Hematopoietic multipotent progenitor cell treated with erythropoietin and hydrocortisone succinate and interleukin-3 and kit ligand, for 8 days (in vitro differentiated cells): ENCODE results near the gene P3H3.
"Not testable (repeated sequence)": the region's sequence is repeated elsewhere in the genome, so short reads cannot be mapped to it uniquely, and the experiment has no call there.

Source experiments
- DNase-seq: peaks from one replicate; pipeline ENCODE4 v3.0.0-alpha.2; 2015

The P3H3 gene

DNA sequence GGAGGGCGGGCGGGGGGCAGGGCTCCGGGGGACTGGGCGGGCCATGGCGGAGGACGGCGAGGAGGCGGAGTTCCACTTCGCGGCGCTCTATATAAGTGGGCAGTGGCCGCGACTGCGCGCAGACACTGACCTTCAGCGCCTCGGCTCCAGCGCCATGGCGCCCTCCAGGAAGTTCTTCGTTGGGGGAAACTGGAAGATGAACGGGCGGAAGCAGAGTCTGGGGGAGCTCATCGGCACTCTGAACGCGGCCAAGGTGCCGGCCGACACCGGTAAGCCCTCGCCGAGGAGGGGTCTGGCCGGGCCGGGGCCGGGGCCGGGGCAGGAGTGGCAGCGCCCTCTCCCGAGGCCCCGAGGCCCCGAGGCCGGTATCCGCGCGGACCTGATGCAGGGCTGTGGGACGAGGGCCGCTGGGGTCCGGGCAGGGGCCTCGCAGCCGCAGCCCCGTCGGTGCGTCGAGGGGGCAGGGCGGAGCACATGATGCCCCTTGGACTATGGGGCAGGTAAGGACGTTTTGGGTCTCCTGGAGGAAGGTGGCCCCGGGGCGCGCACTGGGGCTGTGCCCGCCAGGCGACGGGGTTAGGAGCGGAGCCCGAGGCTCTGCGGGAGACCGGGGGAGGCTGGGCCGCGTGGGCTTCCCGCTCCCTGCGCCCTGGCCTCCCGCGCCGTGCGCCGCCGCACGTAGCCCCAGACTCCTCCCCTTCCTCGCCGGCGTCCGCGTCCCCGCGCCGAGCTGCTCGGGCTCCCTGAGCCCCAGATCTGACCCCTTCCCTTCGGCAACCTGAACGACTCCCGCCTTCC is 39.4 kb downstream of the P3H3 start, which contains the start of gene TPI1:
Gene TPI1 (plus strand): TSS at position 119 of the 798 bp plus-strand sequence. CDS start 36 bp downstream, at position 155.
- peak; percentile 70 for DNase-seq

DNA sequence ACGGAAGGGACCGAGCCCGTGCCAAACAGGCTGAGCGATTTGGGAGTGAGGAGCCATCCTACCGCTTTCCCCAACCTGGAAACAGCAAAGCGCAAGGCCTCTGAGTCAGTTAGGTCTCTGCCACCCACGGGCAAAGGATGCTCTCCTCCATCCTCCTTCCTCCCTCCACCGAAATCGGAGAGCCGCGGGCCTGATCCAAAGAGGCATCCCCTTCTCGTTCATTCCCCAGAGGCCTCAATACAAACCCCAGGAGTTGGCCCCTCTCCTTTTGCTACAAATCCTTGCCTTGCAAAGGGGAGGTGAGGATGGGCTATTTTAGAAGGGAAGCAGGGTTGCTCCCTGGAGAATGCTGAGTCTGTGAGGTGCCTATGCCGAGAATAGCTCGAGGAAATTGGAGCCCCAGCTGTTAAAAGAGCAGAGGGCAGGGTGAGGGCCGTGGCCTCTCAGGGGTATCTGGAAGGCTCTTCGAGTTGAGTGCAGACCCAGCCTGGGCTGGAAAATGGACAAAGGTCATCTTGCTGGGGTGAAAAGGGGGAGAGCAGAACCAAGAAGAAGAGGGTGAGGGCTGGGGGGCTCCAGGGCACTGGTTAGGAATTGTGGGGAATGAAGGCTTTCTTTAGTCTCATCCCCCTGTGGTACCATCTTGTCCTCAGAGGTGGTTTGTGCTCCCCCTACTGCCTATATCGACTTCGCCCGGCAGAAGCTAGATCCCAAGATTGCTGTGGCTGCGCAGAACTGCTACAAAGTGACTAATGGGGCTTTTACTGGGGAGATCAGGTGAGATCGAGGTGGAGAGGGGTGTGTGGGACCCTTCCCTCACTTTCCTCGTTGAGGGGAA is 40.2 kb downstream of the P3H3 start:
- peak; percentile 50 for DNase-seq

DNA sequence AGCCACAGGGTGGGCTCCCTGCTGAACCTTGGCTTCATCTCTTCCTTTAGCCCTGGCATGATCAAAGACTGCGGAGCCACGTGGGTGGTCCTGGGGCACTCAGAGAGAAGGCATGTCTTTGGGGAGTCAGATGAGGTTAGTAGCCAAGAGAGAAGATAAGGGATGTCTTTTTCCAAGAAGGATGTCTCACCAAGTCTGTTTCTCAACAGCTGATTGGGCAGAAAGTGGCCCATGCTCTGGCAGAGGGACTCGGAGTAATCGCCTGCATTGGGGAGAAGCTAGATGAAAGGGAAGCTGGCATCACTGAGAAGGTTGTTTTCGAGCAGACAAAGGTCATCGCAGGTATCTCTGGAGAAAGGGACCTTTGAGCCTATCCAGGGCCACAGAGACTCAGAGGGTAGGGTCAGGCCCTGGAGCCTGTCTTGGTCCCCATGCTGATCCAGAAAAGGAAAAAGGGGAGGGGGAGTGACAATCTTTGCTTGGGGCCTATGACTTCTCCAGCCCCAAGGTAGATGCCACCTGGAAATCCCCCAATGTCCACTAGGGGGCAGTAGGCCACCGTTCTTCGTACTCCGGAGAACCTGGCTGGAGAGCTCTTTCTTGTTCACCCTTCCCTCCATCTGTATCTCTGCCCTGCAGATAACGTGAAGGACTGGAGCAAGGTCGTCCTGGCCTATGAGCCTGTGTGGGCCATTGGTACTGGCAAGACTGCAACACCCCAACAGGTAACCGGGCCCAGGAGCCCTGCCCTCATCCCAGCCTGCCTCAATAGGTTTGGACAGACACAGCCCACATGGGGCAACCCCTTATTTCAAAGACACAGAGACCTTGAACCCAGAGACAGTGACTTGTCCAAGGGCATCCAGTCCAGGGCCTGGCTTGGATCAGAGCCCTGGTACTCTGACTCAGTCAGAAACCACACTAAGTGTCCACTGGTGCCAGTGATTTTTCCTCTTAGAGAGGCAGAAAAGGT is 41.1 kb downstream of the P3H3 start:
- peak; percentile 90 for DNase-seq

DNA sequence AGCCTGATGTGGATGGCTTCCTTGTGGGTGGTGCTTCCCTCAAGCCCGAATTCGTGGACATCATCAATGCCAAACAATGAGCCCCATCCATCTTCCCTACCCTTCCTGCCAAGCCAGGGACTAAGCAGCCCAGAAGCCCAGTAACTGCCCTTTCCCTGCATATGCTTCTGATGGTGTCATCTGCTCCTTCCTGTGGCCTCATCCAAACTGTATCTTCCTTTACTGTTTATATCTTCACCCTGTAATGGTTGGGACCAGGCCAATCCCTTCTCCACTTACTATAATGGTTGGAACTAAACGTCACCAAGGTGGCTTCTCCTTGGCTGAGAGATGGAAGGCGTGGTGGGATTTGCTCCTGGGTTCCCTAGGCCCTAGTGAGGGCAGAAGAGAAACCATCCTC is 42.1 kb downstream of the P3H3 start:
- DNase-seq, result not testable (repeated sequence)

DNA sequence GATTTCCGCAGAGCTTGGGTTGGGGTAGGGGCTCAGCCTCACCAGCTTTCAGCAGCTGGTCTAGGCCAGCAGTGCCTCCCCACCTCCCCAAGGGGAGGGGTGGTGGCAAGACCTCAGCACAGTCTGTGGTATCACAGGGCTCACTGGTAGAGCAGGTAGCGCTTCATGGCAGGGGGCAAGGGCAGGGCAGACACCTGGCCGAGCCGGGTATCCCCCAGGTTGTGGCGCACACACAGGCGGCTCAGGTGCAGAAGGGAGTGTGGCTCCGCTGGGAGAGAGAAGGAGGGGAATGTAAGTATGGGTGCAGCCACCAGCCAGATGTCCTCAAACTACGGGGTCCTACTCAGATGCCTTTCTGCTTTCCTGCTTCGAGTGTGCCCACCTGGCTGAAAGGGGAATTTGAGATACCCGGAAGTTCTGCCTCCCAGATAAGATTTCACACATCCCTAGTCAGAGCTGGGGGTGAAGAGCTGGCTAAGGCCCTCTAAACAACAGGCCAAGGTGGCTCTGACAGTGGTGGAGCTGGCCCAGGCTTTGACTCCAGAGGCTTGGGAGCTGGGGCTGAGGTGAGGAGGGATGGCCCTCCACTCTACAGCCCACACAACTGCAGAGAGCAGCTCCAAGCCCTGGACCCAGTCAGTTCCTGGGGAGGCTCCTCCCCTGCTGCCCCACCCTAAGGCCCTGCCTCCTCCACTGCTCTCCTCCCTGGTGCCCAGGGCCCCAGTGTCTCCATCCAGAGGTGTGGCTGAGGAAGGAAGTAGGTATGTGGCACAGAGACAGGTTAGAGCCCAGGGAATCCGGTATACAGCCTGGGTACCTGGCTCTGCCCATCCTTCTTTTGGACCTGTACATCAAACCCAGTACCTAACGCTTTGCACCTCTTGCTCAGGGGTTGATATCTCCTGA is 43.1 kb downstream of the P3H3 start:
- peak; percentile 68 for DNase-seq

DNA sequence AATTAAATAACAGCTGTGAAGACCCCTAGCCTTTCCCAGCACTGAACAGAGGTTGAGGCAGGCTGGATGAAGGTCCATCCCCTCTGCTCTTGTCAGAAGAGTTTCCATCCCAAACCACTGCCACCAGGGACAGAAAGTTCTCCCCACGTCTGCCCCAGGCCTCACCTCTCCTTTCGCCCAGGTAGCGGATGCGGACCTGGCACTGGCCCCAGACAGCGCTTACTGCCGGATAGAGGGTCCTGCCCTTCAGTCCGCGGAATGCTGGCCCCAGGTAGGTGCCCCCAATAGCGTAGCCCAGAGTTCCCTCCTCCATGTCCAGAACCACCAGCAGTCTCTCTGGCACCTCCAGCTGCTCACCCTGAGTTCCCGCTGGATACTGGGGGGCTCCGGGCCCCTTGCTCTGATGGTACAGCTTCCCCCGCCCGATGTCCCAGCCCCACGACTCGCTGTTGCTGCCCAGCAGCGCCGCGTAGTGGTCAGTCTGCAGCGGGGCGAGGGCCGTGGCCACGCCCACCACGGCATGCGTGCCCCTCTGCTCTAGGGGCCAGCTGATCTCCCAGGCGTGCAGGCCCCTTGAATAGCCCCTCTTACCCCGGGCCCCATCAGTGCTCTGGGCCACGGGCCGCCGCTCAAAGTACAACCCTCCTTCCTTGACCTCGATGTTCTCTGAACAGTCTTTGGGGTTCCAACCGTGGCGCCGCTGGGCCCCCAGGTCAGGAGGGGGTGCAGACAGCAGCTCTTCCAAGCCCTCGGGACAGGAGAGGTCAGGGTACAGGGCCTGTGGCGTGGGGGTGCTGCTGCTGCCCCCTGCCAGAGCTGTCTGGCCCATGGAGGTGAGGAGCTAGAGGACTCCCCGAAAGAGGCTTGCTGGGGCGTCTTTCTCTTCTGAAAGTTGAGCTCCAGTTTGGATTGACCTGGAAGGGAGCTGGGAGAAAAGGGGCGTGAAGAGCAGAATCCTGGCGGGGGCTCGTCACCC is 44.2 kb downstream of the P3H3 start:
- DNase-seq, result peak; percentile 77

DNA sequence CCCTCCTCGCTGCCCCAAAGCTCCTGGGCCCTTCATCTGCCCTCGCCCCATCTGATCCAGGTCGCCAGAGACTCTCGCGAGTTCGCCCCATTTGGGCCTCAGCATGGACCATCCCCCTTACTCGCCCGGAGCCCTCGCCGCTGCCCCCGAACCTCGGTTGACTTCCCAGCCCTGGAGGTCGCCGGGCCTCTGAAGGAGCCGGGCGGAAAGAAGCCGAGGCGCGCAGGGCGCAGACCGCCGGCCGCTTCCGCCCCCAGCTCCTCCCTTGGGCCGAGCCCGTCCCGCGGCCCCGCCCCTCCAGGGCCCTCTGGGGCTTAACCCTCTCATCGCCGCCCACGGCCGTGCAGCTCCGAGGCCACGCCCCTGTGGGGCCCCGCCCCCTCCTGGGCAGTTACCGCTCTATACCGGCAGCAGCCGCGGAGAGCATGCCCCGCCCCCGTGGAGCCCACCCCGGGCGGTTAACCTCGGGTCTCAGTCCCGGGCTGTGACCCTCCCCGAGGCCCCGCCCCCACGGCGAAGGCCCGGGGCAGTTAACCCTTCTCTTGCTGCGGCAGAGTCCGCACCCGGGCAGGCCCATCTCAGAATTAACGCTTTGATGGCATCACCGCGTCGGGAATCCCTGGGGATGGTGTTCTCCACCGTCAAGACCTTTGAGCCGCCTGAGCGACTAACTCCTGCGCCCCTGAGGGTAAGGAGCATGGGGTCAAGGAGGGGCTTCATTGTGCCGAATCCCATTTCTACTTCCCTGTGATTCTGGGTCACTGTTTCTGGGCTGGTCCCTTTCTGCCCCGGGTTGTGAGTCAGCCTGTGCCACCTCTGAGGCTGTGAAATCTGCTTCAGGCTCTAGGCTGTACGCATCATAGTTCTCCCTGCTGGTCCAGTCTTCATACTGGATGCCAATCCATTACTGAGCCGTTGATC is 45.1 kb downstream of the P3H3 start, which contains the start of gene SPSB2:
Gene SPSB2 (minus strand): TSS at position 210 of the 921 bp plus-strand sequence. CDS start 402 bp downstream, outside the sequence.
- DNase-seq, result peak; percentile 95

DNA sequence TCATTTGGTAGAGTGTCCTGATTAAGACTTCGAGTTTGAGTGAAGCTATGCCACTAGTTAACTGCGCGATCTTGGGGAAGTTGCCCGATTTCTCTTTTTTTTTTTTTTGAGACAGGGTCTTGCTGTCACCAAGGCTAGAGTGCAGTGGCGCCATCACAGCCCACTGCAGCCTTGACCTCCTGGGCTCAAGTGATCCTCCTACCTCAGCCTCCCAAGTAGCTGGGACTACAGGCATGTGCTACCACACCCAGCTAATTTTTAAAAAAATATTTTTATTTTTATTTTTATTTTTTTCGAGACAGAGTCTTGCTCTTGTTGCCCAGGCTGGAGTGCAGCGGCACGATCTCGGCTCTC is 45.8 kb downstream of the P3H3 start:
- not testable (repeated sequence) for DNase-seq

DNA sequence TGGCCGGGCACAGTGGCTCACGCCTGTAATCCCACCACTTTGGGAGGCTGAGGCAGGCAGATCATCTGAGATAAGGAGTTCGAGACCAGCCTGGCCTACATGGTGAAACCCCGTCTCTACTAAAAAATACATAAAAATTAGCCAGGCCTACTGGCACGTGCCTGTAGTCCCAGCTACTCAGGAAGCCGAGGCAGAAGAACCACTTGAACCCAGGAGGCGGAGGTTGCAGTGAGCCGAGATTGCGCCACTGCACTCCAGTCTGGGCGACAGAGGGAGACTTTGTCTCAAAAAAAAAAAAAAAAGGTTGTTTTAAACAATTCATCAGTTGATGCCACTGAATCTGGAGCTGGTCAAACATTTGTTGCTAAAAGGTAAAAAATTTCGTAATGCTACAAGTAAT is 51.6 kb downstream of the P3H3 start:
- DNase-seq, result not testable (repeated sequence)

DNA sequence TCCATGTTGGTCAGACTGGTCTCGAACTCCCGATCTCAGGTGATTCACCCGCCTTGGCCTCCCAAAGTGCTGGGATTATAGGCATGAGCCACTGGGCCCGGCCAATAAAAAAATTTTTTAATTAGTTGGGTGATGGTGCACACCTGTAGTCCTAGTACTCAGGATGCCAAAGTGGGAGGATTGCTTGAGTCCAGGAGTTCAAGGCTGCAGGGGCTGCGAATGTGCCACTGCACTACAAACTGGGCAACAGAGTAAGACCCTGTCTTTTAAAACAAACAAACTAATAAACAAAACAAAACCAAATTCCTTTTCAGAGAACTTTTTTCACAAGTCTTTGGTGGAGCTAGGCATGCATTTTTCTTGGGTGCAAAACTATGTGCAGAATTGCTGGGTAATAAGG is 55.0 kb downstream of the P3H3 start:
- DNase-seq, result no peak

DNA sequence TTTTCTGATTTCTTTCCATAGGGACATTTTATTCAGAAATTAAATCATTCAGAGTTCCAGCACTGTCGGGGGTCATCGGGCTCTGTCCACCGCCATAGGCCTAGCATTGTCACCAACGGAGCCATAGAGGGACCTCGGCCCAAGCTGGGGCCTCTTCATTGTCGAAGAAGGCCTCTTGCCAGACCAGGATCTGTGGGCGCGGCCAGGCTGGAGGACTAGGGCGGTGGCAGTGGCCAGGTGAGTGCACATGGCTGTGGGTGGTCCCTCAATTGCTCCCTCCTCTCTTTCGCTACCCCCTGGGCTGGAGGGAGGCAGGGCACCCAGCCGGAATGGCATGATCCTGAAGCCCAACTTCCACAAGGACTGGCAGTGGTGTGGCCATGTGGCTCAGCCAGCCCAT is 55.5 kb downstream of the P3H3 start:
- no peak for DNase-seq

DNA sequence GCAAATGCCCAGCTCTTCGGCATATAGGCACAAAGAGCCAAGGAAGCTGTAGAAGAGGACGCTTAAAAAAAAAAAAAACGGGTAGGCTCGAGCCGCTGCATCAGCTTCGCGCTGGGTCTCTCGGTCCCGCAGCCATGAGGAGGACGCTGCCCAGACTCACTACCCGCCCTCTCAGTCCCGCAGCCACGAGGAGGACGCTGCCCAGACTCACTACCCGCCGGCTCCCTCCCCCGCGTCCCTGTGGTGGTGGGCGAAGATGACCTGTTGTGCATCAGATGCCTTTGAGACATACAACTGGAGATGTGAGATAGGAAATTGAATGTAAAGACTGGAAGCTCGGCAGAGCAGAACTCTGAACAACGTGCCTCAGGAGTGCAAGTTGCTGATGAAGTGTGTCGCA is 56.3 kb downstream of the P3H3 start:
- DNase-seq, result no peak

DNA sequence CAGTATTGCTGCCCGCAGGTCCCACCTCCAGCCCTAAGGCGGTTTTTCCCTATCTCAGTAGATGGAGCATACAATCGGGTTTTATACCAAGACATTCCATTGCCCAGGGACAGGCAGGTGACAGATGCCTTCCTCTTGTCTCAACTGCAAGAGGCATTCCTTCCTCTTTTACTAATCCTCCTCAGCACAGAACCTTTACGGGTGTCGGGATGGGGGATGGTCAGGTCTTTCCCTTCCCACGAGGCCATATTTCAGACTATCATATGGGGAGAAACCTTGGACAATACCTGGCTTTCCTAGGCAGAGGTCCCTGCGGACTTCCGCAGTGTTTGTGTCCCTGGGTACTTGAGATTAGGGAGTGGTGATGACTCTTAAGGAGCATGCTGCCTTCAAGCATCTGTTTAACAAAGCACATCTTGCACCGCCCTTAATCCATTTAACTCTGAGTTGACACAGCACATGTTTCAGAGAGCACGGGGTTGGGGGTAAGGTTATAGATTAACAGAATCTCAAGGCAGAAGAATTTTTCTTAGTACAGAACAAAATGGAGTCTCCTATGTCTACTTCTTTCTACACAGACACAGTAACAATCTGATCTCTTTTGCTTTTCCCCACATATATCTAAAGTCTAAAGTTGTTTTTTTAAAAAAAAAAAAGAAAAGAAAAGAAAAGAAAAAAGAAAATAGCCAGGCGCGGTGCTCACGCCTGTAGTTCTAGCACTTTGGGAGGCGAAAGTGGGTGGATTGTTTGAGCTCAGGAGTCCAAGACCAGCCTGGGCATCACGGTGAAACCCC is 58.2 kb downstream of the P3H3 start:
- DNase-seq, result not testable (repeated sequence)

DNA sequence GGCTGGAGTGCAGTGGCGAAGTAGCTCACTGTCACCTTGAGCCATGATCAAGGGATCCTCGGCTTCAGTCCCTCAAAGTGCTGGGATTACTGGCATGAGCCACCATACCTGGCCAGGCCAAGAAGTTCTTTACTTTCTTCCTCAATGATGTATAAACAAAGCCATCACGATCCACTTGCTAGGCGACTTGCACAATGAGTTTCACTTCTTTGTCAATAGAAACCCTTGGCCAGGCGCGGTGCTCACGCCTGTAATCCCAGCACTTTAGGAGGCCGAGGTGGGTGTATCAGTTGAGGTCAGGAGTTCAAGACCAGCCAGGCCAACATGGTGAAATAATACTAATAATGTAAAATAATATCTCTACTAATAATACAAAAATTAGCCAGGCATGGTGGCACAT is 59.3 kb downstream of the P3H3 start:
- no peak for DNase-seq

DNA sequence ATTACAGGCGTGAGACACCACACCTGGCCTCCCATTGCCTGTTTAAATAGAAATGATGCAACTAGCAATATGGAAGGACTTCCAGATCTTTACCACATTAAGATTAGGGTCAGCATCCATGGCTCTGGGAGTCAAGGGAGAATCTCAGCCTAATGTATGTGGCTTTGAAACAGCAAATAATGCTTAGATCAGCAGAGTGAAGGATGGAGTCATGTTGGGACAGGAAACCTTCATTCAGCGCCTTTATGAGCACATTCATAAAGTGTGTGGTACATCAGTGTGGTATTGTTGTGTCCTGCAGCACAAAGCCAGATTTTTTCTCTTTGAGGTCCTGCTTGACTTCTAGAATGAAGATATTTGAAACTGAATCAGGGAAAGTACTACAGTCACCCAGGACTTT is 60.2 kb downstream of the P3H3 start:
- no peak for DNase-seq

DNA sequence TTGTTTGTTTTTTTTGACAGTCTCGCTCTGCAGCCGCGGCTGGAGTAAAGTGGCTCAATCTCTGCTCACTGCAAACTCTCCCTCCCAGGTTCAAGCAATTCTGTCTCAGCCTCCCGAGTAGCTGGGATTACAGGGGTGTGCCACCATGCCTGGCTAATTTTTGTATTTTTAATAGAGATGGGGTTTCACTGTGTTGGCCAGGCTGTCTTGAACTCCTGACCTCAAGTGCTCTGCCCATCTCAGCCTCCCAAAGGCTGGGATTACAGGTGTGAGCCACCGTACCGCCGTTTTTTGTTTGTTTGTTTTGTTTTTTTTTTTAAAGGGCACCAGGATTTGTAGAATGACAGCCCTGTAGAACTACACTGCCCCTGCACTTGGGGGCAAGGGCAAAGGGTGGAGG is 60.6 kb downstream of the P3H3 start:
- DNase-seq, result not testable (repeated sequence)
